SK-N-SH treated with all-trans-retinoic acid at 6 μM for 48 hours (cell line): ENCODE results near the gene RAP1A.

Source experiments
- BACH2 ChIP-seq: fragments of 250-450 bp; sonication (Bioruptor Pico); IDR thresholded peaks from 2 replicates; pipeline ENCODE4 v1.9.0; 2021; ENCODE audit warnings: mild to moderate bottlenecking, borderline replicate concordance
- ESRRG ChIP-seq: fragments of 250-450 bp; sonication (Bioruptor Pico); IDR thresholded peaks from 2 replicates; pipeline ENCODE4 v1.6.1; 2021; ENCODE audit warnings: mild to moderate bottlenecking
- GLIS3 ChIP-seq: fragments of 250-450 bp; sonication (Bioruptor Pico); IDR thresholded peaks from 2 replicates; pipeline ENCODE4 v1.5.0; 2020; ENCODE audit warnings: mild to moderate bottlenecking, moderate library complexity
- PPARA ChIP-seq: fragments of 250-450 bp; sonication (Bioruptor Pico); IDR thresholded peaks from 2 replicates; pipeline ENCODE4 v1.5.0; 2020; ENCODE audit warnings: mild to moderate bottlenecking, borderline replicate concordance
- TCF4 ChIP-seq: fragments of 250-450 bp; sonication (Bioruptor Pico); IDR thresholded peaks from 2 replicates; pipeline ENCODE4 v1.8.0; 2021; ENCODE audit warnings: mild to moderate bottlenecking, moderate library complexity, borderline replicate concordance
- TOX ChIP-seq: fragments of 250-450 bp; sonication (Bioruptor Pico); IDR thresholded peaks from 2 replicates; pipeline ENCODE4 v1.8.0; 2021; ENCODE audit warnings: mild to moderate bottlenecking, moderate library complexity, borderline replicate concordance
- ZFP3 ChIP-seq: fragments of 250-450 bp; sonication (Bioruptor Pico); IDR thresholded peaks from 2 replicates; pipeline ENCODE4 v1.5.0; 2020; ENCODE audit warnings: mild to moderate bottlenecking, moderate library complexity
- ZFP30 ChIP-seq: fragments of 450-650 bp; formaldehyde crosslinking; IDR thresholded peaks from 2 replicates; pipeline ENCODE4 v1.5.0; 2022; ENCODE audit warnings: mild to moderate bottlenecking, moderate library complexity
- TF ChIP-seq, protein P1 (sequence below): fragments of 250-450 bp; sonication (Bioruptor Pico); IDR thresholded peaks from 2 replicates; pipeline ENCODE4 v1.8.0; 2021; ENCODE audit warnings: low read depth, mild to moderate bottlenecking, moderate library complexity, borderline replicate concordance
- TF ChIP-seq, protein P2 (sequence below): fragments of 250-450 bp; sonication (Bioruptor Pico); IDR thresholded peaks from 2 replicates; pipeline ENCODE4 v1.5.1; 2020; ENCODE audit warnings: low read depth, mild to moderate bottlenecking, moderate library complexity

DNA sequence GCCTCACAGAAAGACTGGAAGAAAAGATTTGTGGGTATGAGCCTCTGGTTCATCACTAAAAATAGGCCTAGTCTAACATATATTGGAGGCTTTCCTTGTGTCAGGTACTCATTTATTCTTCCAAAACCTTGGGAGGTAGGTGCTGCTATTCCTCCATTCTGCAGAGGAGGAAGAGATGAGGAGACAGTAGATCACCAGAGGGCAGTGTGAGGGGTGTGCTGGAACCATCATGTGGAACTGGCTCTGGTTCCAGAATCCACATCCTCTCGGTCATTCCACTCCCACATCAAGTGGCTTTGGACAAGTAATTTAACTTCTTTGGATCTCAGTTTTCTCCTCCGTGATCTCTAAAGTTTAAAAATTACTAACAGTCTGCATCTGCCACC, 127.0 kb downstream of the RAP1A start:
- no peak for TF ChIP-seq BACH2 (CRISPR knock-in tag)
- TF ChIP-seq ESRRG (CRISPR knock-in tag), result no peak
- TF ChIP-seq ZFP3 (CRISPR knock-in tag), result no peak
- TF ChIP-seq ZFP30 (CRISPR knock-in tag), result no peak
- no peak for TF ChIP-seq PPARA (CRISPR knock-in tag)
- TF ChIP-seq, protein P1, sequence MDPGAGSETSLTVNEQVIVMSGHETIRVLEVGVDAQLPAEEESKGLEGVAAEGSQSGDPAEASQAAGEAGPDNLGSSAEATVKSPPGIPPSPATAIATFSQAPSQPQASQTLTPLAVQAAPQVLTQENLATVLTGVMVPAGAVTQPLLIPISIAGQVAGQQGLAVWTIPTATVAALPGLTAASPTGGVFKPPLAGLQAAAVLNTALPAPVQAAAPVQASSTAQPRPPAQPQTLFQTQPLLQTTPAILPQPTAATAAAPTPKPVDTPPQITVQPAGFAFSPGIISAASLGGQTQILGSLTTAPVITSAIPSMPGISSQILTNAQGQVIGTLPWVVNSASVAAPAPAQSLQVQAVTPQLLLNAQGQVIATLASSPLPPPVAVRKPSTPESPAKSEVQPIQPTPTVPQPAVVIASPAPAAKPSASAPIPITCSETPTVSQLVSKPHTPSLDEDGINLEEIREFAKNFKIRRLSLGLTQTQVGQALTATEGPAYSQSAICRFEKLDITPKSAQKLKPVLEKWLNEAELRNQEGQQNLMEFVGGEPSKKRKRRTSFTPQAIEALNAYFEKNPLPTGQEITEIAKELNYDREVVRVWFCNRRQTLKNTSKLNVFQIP (CRISPR knock-in tag), result no peak
- TF ChIP-seq, protein P2, sequence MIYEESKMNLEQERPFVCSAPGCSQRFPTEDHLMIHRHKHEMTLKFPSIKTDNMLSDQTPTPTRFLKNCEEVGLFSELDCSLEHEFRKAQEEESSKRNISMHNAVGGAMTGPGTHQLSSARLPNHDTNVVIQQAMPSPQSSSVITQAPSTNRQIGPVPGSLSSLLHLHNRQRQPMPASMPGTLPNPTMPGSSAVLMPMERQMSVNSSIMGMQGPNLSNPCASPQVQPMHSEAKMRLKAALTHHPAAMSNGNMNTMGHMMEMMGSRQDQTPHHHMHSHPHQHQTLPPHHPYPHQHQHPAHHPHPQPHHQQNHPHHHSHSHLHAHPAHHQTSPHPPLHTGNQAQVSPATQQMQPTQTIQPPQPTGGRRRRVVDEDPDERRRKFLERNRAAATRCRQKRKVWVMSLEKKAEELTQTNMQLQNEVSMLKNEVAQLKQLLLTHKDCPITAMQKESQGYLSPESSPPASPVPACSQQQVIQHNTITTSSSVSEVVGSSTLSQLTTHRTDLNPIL (CRISPR knock-in tag), result no peak
- TF ChIP-seq TOX (CRISPR knock-in tag), result no peak
- TF ChIP-seq GLIS3 (CRISPR knock-in tag), result no peak
- no peak for TF ChIP-seq TCF4 (CRISPR knock-in tag)
